Left ventricle myocardium inferior (tissue), 1 donor: Measurements from ENCODE around the gene CHID1. TPM values are rescaled to one million over a fixed set of nuclear protein-coding genes. Genes with fewer than 3 reads are reported as not detected.

Experiments
- DNase-seq: peaks from one replicate; pipeline ENCODE4 v3.0.0-alpha.2; 2020
- H3K27ac ChIP-seq: fragments of 200-600 bp; replicated peaks from 2 replicates; pipeline ENCODE4 v1.8.0; 2021
- H3K27me3 ChIP-seq: fragments of 200-600 bp; 2 replicates; pipeline ENCODE4 v1.8.0; 2021; ENCODE audit warnings: low read depth
- H3K36me3 ChIP-seq: fragments of 200-600 bp; 2 replicates; pipeline ENCODE4 v1.8.0; 2021
- H3K4me1 ChIP-seq: fragments of 200-600 bp; 2 replicates; pipeline ENCODE4 v1.8.0; 2021
- H3K4me3 ChIP-seq: fragments of 200-600 bp; 2 replicates; pipeline ENCODE4 v1.8.0; 2021; ENCODE audit warnings: mild to moderate bottlenecking, moderate library complexity
- H3K9me3 ChIP-seq: fragments of 200-600 bp; replicated peaks from 2 replicates; pipeline ENCODE4 v1.8.0; 2021
- CTCF ChIP-seq: fragments of 200-600 bp; IDR thresholded peaks from 2 replicates; pipeline ENCODE4 v1.8.0; 2021; ENCODE audit warnings: antibody characterized with exemption, mild to moderate bottlenecking, borderline replicate concordance
- intact Hi-C: fragments of 100-400 bp; cut with micrococcal nuclease; formaldehyde crosslinking; loops from one replicate; pipeline ENCODE4 v1.11.0; 2022
- total RNA-seq: library from RNA; stranded (reverse); fragmentation: NEBNext Ultra II Directional; extraction: Animal tissue kit (Norgen Biotek cat#: 25700); gene quantifications from one replicate; pipeline ENCODE4 v1.2.1, GENCODE V29; 2021
- donor health status: DM: no; HTN: yes; CAD: no; lungs with severe emphysema.

CHID1 gene
- total RNA-seq, 1 donor from 2014 or later: 54.2 TPM

- Histone ChIP-seq H3K4me3 (peak overlapping the region; percentile 73), H3K27ac (peak overlapping the region; percentile 92), H3K27me3 (no peaks in the 10 kb centered on the region), H3K4me1 (peaks cover 96% of the 10 kb centered on the region), H3K9me3 (no peaks in the 10 kb centered on the region), H3K36me3 (peaks cover 5% of the 10 kb centered on the region)
- peak; percentile 83 for DNase-seq
- no peak for TF ChIP-seq CTCF
- intact Hi-C loops: no loop called here
Measured at GRCh38 chr11:830295-831117, 80.1 kb downstream of the CHID1 start.

- H3K27ac ChIP-seq: peak overlapping the region; percentile 92
- no peaks in the 10 kb centered on the region for H3K9me3 ChIP-seq
- peaks cover 11% of the 10 kb centered on the region for H3K36me3 ChIP-seq
- intact Hi-C loops: no loop called here
- DNase-seq: no peak
- H3K4me3 ChIP-seq: peak overlapping the region; percentile 73
- peaks cover 92% of the 10 kb centered on the region for H3K4me1 ChIP-seq
- H3K27me3 ChIP-seq: no peaks in the 10 kb centered on the region
- TF ChIP-seq CTCF: no peak
Measured at GRCh38 chr11:829847-830294, 80.7 kb downstream of the CHID1 start.

- Histone ChIP-seq H3K9me3 (no peaks in the 10 kb centered on the region), H3K27me3 (no peaks in the 10 kb centered on the region), H3K27ac (peak overlapping the region; percentile 92), H3K36me3 (peaks cover 17% of the 10 kb centered on the region), H3K4me3 (peak overlapping the region; percentile 73), H3K4me1 (peaks cover 89% of the 10 kb centered on the region)
- DNase-seq: peak; percentile 56
- TF ChIP-seq CTCF: no peak
- intact Hi-C loops: no loop called here
Measured at GRCh38 chr11:829176-829846, 81.3 kb downstream of the CHID1 start.

- intact Hi-C loops: no loop called here
- H3K27me3 ChIP-seq: no peaks in the 10 kb centered on the region
- peak overlapping the region; percentile 92 for H3K27ac ChIP-seq
- DNase-seq: no peak
- H3K36me3 ChIP-seq: peaks cover 24% of the 10 kb centered on the region
- H3K4me3 ChIP-seq: peak overlapping the region; percentile 73
- no peaks in the 10 kb centered on the region for H3K9me3 ChIP-seq
- TF ChIP-seq CTCF: no peak
- peaks cover 86% of the 10 kb centered on the region for H3K4me1 ChIP-seq
Measured at GRCh38 chr11:828506-829175, 82.0 kb downstream of the CHID1 start.

- intact Hi-C loops: no loop called here
- DNase-seq: no peak
- peaks cover 31% of the 10 kb centered on the region for H3K36me3 ChIP-seq
- H3K4me1 ChIP-seq: peaks cover 87% of the 10 kb centered on the region
- peak within 1 kb of the TSS; percentile 92 for H3K27ac ChIP-seq
- no peak for TF ChIP-seq CTCF
- peak within 1 kb of the TSS; percentile 73 for H3K4me3 ChIP-seq
- H3K27me3 ChIP-seq: no peaks in the 10 kb centered on the region
- H3K9me3 ChIP-seq: no peaks in the 10 kb centered on the region
Measured at GRCh38 chr11:827897-828192, 82.8 kb downstream of the CHID1 start, which contains the start of gene CRACR2B. Gene CRACR2B (plus strand): TSS chr11:827919. CDS start chr11:828608, 689 bp downstream.
